Mucosa of stomach (tissue), 1 donor: ENCODE results near the gene ZBTB40.

Experiments used
- H3K27me3 ChIP-seq: one replicate; pipeline ENCODE4 v1.7.0; 2013; ENCODE audit warnings: mild to moderate bottlenecking, low read length; ENCODE audit not compliant: control insufficient read depth, insufficient read depth
- H3K36me3 ChIP-seq: one replicate; pipeline ENCODE4 v1.7.0; 2013; ENCODE audit warnings: low read length; ENCODE audit not compliant: control insufficient read depth, insufficient read depth
- H3K4me1 ChIP-seq: one replicate; pipeline ENCODE4 v1.7.0; 2013; ENCODE audit warnings: mild to moderate bottlenecking, low read length; ENCODE audit not compliant: control insufficient read depth, insufficient read depth
- H3K4me3 ChIP-seq: one replicate; pipeline ENCODE4 v1.7.0; 2013; ENCODE audit warnings: low read length
- H3K9ac ChIP-seq: one replicate; pipeline ENCODE4 v1.7.0; 2013; ENCODE audit warnings: mild to moderate bottlenecking, low read length, moderate library complexity
- H3K9me3 ChIP-seq: one replicate; pipeline ENCODE4 v1.7.0; 2013; ENCODE audit warnings: mild to moderate bottlenecking, low read length, moderate library complexity; ENCODE audit not compliant: control insufficient read depth
- donor health status: Pancreatic carcinoma.

Gene ZBTB40

DNA sequence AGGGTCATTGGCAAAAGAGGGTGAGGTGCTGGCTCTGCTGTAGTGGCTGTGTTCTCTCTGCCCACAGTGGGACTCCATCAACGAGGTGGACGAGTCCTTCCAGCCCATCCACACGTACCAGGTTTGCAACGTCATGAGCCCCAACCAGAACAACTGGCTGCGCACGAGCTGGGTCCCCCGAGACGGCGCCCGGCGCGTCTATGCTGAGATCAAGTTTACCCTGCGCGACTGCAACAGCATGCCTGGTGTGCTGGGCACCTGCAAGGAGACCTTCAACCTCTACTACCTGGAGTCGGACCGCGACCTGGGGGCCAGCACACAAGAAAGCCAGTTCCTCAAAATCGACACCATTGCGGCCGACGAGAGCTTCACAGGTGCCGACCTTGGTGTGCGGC, 124.5 kb downstream of the ZBTB40 start:
- no peak overlapping the region for H3K4me3 ChIP-seq
- no peaks in the 10 kb centered on the region for H3K9me3 ChIP-seq
- H3K9ac ChIP-seq: no peak overlapping the region
- no peaks in the 10 kb centered on the region for H3K36me3 ChIP-seq
- peaks cover 14% of the 10 kb centered on the region for H3K27me3 ChIP-seq
- no peaks in the 10 kb centered on the region for H3K4me1 ChIP-seq

DNA sequence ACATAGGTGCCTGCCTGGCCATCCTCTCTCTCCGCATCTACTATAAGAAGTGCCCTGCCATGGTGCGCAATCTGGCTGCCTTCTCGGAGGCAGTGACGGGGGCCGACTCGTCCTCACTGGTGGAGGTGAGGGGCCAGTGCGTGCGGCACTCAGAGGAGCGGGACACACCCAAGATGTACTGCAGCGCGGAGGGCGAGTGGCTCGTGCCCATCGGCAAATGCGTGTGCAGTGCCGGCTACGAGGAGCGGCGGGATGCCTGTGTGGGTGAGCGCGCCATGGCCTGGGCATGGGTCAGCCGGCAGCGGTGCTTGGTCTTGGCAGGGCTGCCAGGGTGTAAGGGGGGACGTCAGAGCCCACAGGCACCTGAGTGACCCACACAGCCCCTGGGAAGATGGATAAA, 125.0 kb downstream of the ZBTB40 start:
- H3K9me3 ChIP-seq: no peaks in the 10 kb centered on the region
- no peak overlapping the region for H3K9ac ChIP-seq
- H3K4me3 ChIP-seq: no peak overlapping the region
- peaks cover 14% of the 10 kb centered on the region for H3K27me3 ChIP-seq
- no peaks in the 10 kb centered on the region for H3K36me3 ChIP-seq
- no peaks in the 10 kb centered on the region for H3K4me1 ChIP-seq

DNA sequence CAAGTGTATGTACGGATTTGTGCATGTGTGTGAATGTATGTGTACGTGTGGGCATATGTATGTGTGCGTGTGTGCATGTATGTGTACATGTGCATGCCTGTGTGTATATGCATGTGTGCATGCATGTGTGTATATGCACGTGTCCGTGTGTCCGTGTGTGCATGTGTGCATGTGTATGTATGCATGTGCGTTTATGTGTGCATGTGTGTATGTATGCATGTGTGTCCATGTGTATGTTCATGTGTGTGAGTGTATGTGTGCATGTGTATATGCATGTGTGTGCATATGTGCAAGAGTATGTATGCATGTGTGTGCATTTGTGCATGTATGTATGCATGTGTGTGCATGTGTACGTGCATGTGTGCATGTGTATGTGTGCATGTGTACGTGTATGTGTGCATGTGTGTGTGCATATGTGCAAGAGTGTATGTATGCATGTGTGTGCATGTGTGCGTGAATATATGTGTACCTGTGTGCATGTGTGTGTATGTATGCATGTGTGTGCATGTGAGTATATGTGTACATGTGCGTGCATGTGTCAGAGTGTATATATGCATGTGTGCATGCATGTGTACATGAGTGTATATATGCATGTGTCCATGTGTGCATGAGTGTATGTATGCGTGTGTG, 127.2 kb downstream of the ZBTB40 start:
- no peak overlapping the region for H3K9ac ChIP-seq

DNA sequence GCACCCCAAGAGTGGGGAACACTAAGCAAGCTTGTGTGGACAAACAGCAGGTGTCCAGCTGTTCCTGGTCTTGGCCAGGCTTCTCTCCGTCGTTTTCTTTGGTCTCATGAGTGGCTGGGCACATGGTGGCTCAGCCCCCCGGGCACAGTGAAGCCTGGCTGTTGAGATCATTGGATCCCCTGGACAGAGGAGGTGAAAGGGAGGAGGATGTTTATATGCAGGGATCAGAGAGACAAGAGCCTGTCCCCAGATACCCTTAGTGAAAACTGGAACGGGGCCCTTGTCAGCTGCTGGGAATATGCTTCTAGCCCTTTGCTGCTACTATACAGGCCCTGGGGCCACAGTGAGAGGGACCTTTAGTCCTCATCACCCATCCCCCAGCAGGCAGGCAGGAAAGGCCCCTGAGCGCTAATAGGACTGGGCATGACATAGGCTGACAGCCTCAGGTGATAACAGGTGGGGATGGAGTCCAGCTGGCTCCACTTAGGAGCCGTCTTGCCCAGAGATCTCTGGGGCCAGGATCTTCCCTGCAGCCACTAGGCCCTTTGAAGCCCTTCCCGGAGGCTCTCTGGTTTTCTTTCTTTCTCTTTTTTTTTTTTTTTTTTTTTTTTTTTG, 128.0 kb downstream of the ZBTB40 start:
- H3K4me3 ChIP-seq: no peak overlapping the region
- no peaks in the 10 kb centered on the region for H3K27me3 ChIP-seq
- H3K4me1 ChIP-seq: no peaks in the 10 kb centered on the region
- no peaks in the 10 kb centered on the region for H3K9me3 ChIP-seq
- no peak overlapping the region for H3K9ac ChIP-seq
- no peaks in the 10 kb centered on the region for H3K36me3 ChIP-seq

More for the DNA sequence above, 127.2 kb downstream of the ZBTB40 start:
- Histone ChIP-seq H3K4me3 (no peak overlapping the region), H3K9me3 (no peaks in the 10 kb centered on the region), H3K27me3 (no peaks in the 10 kb centered on the region), H3K4me1 (no peaks in the 10 kb centered on the region), H3K36me3 (no peaks in the 10 kb centered on the region)
